Measurements from ENCODE around the gene TACC2.
"Not testable (repeated sequence)": the region's sequence is repeated elsewhere in the genome, so short reads cannot be mapped to it uniquely, and the experiment has no call there.

Gene TACC2, protein sequence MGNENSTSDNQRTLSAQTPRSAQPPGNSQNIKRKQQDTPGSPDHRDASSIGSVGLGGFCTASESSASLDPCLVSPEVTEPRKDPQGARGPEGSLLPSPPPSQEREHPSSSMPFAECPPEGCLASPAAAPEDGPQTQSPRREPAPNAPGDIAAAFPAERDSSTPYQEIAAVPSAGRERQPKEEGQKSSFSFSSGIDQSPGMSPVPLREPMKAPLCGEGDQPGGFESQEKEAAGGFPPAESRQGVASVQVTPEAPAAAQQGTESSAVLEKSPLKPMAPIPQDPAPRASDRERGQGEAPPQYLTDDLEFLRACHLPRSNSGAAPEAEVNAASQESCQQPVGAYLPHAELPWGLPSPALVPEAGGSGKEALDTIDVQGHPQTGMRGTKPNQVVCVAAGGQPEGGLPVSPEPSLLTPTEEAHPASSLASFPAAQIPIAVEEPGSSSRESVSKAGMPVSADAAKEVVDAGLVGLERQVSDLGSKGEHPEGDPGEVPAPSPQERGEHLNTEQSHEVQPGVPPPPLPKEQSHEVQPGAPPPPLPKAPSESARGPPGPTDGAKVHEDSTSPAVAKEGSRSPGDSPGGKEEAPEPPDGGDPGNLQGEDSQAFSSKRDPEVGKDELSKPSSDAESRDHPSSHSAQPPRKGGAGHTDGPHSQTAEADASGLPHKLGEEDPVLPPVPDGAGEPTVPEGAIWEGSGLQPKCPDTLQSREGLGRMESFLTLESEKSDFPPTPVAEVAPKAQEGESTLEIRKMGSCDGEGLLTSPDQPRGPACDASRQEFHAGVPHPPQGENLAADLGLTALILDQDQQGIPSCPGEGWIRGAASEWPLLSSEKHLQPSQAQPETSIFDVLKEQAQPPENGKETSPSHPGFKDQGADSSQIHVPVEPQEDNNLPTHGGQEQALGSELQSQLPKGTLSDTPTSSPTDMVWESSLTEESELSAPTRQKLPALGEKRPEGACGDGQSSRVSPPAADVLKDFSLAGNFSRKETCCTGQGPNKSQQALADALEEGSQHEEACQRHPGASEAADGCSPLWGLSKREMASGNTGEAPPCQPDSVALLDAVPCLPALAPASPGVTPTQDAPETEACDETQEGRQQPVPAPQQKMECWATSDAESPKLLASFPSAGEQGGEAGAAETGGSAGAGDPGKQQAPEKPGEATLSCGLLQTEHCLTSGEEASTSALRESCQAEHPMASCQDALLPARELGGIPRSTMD (N-terminal part only)

GRCh38 chr10:121988361-121989324 lies at the start of gene TACC2:
TSS of gene TACC2 (plus strand) at chr10:121989163. CDS start at chr10:122021982, 32,819 bp downstream.
- no peak for DNase-seq (ENCODE audit: low read depth in 2 of 2)

- no peak for DNase-seq (ENCODE audit: low read depth in 2 of 2)
These were observed 47.4 kb upstream of the TACC2 start for GRCh38 chr10:121941532-121941931.

- DNase-seq (ENCODE audit: low read depth in 2 of 2): no peak
These were observed 46.1 kb upstream of the TACC2 start for GRCh38 chr10:121942749-121943416.

- no peak for DNase-seq (ENCODE audit: low read depth in 2 of 2)
These were observed 41.3 kb upstream of the TACC2 start for GRCh38 chr10:121947343-121948330.

- no peak for DNase-seq (ENCODE audit: low read depth in 2 of 2)
These were observed 39.9 kb upstream of the TACC2 start for GRCh38 chr10:121949049-121949448.

GRCh38 chr10:121949451-121949850 lies 39.5 kb upstream of the TACC2 start:
- DNase-seq (ENCODE audit: low read depth in 2 of 2): no peak

DNA sequence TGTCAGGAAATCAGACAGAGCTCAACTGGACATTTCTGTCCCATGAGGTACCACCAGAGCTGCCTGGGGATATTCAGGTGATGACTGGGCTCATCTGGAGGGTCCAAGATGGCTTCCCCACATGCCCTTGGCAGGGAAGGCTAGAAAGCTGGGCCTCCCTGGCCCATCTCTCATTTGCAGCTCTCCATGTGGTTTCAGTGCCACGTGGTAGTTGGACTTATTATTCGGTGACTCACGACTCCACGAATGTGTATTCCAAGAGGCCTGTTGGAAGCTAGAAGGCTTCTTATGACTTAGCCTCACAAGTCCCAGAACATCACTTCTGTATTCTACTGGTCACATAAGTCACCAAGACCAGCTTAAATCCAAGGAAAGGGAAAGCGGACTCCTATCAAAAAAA lies 36.7 kb upstream of the TACC2 start:
- DNase-seq (ENCODE audit: low read depth in 2 of 2): no peak

DNA sequence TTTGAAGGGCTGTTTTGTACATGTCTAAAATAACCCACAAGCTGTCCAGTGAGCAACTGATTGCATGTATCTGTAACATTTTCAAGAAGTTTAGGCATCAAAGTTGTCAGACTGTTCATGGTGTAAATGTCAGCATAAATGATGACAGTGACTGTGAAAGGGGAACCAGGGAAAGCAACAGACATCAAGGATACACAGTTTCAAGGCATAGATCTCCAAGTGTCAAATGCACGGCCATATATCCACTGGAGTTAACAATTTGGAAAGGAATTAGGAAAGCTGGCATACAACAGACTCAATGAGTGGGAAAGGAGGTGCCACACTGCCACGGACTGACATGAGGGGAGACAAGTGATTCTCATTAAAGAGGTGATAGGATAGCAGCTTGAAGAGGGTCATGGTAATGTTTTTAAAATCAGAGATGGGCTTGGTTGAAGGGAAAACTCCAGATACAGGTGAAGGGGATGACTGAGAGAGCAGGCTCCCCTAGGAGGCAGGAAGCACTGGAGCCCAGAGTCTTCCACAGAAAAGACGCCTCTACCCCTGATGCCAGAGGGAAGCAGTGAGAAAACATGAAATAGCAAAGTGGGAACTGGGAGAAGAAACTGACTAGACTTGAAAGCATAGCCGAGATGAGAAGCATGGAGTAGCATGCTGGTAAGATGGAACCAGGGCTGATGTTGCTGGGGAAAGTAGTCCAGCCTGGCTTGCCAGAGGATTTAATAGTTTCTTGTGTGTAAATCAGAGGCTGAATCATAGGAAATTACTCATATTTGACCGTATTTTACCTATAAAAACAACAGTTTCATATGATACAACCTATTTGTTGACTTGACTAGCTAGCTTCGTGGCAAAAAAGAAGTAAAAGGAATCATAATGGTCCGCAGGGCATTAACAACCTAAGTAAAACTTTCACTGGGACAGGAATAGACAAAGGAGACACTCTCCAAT lies 32.6 kb upstream of the TACC2 start:
- no peak for DNase-seq (ENCODE audit: low read depth in 2 of 2)

- DNase-seq (ENCODE audit: low read depth in 2 of 2): no peak
These were observed 29.3 kb upstream of the TACC2 start for GRCh38 chr10:121959671-121960070.

DNA sequence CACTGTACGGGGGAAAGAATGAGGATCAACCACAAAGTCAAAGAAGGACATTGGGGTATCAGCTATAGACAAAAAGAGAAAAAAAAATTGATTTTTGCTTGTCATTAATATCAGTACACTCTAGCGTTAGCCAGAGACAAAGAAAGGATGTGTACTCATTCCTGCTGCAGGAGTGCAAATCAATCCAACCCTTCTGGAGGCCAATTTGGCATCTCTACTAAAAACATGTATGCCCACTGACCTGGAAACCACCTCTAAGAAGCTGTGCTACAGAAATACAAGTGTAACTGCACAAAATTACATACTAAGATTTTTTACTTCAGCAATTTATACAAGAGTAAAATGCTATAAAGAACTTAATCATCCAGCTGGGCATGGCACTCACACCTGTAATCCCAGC lies 27.5 kb upstream of the TACC2 start:
- no peak for DNase-seq (ENCODE audit: low read depth in 2 of 2)

- DNase-seq (ENCODE audit: low read depth in 2 of 2): no peak
These were observed 23.0 kb upstream of the TACC2 start for GRCh38 chr10:121965996-121966395.

DNA sequence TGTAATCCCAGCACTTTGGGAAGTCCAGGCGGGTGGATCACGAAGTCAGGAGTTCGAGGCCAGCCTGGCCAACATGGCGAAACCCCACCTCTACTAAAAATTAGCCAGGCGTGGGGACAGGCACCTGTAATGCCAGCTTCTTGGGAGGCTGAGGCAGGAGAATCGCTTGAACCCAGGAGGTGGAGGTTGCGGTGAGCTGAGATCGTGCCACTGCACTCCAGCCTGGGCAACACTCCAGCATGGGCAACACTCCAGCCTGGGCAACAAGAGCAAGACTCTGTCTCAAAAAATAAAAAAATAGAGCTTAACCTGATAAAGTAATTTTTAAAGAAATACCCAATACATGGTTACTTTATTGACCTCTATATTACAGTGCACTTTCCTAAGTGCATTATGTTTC lies 19.9 kb upstream of the TACC2 start:
- DNase-seq (ENCODE audit: low read depth in 2 of 2): not testable (repeated sequence)

DNA sequence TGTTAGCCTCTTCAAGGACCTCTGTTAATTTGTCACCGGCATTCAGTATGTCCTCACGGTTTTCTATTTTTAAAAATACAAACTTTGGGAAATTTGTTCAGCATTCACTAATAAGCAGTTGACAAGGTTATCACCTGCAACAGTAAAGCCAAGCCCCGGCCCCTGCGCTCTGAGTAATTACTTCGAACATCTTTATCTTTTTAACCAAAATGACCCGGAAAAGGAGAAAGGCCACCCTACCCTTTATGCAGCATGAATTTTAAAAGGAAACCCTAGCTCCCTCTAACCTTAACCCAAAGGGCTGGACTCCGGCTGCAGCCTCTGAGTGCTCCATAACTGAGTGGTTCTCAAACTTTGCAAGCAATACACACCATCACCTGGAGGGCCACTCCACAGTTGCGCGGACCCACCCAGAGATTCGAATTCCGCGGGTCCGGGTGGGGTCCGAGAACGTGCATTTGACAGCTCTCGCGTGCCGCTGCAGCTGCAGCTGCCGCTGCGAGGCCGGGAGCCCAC lies 14.9 kb upstream of the TACC2 start:
- DNase-seq (ENCODE audit: low read depth in 2 of 2): peak in 1 of 2 donors; percentile 4

DNA sequence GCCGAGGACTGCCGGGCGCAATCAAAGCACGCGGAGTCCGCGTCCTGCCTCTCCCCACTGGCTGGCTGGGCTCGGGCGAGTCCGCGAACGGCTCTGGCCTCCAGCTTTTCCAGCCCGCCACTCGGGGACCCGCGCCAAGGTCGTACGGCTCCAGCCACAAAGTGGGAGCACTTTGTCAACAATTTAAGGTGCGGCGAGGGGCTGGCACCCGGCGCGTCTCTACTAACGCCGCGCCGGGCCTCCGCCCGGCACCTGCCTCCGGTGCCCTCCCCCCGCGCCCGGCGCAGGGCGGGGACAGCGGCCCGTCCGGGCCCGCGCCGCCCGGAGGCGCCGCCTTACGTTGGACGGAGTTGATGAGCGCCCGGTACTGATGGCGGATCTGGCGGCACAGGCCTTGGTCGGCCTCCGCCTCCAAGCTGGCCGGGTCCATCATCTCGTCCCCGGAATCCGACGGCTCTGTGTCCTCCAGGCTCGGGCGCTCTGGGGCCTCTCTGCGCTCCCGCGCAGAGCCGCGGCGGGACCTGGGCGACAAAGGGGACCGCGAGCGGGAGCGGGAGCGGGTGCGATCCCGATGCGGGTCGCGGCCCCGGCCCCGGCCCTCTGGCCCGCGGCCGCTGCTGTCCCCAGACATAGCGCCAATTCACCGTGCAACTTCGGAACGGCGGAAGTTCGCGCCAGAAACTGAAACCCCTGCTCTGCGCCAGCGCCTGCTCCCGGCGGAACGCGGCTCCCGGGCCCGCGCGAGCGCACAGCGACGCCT lies 14.2 kb upstream of the TACC2 start, which contains the start of gene NSMCE4A:
NSMCE4A (minus strand) TSS at position 683 of the 760 bp plus-strand sequence; CDS start at position 631, 52 bp downstream.
- DNase-seq (ENCODE audit: low read depth in 2 of 2): peak; percentile 65 to 67

DNA sequence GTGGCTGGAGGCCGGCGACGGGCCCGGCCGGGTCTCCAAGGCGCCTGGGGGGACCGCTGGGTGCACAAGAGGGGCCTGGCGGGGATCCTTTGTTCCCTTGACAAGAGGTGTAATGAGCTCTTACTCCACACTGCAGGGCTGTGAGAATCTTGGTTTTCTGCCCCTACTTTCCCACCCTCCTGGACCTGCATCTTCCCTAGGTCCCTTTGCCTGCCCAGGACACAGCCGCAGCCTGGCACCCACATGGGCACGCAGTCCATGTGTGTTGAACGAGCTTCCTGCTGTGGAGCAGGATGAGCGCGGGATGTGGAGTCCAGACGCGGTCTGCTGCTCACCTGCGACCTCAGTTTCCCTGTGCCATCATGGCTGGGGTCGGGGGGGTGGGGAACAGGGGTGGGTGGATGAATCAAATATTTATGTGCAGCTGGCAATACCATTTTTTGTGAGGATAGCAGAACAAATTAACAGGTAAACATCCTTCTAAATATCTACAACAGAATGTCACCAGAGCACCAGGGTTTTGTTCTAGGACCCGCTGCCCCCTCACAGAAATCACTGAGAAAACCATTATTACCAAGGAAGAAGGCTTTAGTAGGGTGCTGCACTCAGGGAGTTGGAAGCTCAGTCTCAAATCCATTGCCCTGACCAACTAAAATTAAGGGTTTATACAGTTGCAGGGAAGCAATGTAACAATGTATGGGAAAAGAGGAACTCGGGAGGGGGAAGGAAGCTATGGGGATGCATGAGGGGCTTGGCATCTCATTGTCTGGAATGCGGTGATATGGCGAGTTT lies 13.5 kb upstream of the TACC2 start:
- no peak for DNase-seq (ENCODE audit: low read depth in 2 of 2)

DNA sequence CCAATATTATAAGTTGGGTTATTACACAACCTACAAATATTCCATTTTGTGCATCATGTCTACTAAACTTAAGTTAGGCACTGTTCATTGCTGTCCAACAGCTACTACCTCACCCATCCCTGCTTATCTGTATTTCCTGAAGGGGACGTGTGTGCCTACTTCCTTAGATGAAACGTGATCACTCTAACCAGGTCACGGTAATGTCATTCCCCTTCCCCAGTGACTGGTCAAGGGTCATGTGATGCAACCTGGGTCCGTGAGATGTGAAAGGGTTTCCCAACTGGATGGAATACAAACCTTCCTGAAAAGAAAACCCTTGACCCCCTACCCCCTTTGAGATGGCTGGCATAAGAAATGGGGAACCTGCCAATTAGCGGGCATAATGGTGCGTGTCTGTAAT lies 12.4 kb upstream of the TACC2 start:
- DNase-seq (ENCODE audit: low read depth in 2 of 2): no peak

All from stimulated activated CD8-positive, alpha-beta memory T cell treated with anti-CD3 and anti-CD28 coated beads, Interleukin-15, amount 100 ng/mL, for 48 hours (primary cell).